SH-SY5Y (cell line): Measurements from ENCODE around the gene LRFN2.

Experiments
- GATA2 ChIP-seq: IDR thresholded peaks from 2 replicates; pipeline ENCODE4 v1.6.1; 2011; ENCODE audit warnings: mild to moderate bottlenecking, low read depth, low read length
- GATA3 ChIP-seq: IDR thresholded peaks from 2 replicates; pipeline ENCODE4 v1.6.1; 2011; ENCODE audit warnings: low read depth, mild to moderate bottlenecking, low read length, moderate library complexity

Gene LRFN2

DNA sequence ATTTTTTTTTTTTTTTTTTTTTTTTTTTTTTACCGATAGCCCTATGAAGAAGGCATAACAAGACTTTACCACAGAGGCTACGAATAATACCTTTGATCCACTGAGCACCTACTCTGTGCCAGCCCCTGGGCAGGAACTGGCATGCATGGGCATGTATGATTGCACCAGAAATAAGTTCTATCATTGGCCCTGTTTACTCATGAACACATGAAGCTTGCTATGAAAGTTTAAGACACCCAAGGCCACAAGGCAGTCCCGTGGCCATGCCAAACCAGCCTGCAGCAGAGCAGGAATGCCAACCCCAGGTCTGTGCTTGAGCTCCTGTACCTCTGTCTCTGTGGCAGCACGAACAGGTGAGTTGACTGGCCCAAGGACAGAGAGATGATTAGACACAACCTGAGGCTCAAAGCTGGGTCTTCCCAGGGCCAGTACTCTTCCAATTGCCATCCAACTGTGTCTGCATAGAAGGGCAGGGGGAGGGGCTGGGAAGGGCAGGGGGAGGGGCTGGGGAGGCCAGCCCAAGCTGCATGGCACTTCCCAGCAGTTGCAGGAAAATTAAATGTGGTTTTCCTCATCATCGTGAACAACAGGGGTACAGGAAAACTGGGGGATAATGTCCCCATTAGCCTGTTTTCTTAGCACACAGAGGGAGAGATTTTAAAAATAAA, 63.5 kb downstream of the LRFN2 start:
- TF ChIP-seq GATA2 (no peak), GATA3 (no peak)

DNA sequence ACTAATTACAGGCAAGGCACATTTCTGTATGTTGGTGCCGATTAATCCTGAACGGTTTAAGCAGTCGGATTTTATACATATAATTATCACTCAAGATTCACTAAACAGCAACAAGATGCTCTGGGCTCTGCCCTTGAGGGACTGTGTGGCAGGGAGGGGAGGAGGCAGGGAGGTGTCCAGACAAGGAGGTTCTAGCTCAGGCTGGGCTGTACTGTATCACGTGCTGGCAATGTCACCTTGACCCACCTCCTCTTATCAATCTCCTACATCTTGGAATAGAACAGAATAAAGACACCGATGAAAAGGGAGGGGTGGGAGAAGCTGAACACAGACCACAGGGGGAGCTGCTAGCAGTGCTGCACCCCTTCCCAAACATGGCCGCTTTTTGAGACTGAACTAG, 65.7 kb downstream of the LRFN2 start:
- TF ChIP-seq GATA3 = no peak
- no peak for TF ChIP-seq GATA2

DNA sequence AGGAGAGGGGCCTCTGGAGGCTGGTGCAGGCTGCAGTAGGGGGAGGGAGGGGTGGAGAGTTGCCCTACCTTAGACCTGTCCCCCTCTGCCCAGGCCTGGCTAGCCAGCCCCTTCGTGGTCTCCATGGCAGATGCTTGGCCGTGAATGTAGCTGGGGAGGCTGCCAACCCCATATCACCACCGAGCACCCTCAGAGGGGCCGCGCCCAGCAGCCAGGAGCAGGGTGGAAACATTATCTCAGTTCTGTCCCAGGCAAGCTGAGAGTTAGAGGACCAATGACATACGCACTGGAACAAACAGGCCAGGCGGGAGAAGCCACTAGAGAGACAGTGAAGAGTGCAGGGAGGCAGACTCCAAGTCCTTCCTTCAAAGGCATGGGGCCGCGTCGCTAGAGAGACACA, 66.5 kb downstream of the LRFN2 start:
- no peak for TF ChIP-seq GATA2

DNA sequence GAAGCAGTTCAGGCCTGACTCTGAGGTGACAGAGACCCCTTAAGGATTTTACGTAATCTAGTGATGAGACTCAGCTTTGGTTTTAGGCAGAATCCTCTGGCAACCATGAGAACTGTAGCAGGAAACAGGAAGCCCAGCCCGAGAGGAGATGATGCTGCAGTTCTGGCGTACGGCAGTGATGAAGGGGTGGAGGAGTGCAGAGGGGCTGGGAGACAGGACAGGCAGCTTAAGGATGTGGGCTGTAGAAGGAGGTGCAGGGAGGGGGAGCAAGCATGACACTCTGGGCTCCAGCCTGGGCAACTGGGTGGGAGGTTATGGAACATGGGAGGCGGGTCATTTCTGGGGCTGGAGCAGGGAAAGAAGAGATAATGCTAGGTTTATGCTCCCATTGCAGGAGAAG, 67.1 kb downstream of the LRFN2 start:
- TF ChIP-seq GATA2 (no peak), GATA3 (no peak)

DNA sequence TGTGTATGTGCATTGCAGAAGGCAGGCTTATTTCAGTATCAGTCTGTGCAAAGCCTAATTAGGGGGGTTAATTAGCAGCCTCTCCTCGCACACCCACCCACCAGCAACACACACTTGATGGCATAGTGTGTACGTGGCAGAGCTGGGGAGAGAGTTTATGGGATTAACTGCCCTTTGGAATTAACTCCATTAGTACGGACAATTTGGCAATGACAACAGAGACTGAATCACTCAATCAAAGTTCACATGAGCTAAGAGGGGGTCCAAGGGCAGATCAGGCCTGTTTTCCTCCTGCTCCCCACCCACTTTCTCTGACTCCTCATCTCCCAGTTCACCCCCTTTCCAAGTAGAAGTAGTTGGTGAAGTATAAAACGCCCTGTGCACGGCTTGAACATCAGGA, 69.5 kb downstream of the LRFN2 start:
- no peak for TF ChIP-seq GATA2
- no peak for TF ChIP-seq GATA3

DNA sequence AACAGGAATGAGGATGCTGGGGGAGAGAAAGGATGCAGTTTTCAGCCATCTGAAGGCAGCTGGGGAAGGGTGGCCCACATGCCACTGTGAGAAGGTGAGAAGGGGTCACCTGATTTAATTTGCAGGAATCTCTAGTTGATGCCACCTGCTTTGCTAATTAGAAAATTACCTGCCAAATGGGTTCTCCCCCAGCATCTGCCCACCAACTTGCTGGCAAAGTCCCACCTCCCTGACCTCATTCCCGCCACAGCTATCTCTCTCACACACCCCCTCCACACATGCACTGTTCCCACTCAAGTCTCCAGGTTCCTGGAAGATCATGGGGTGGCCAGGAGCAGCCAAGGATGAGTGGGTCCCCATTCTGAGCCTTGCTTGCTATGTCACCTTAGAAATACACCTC, 70.7 kb downstream of the LRFN2 start:
- TF ChIP-seq GATA2 (no peak), GATA3 (no peak)

DNA sequence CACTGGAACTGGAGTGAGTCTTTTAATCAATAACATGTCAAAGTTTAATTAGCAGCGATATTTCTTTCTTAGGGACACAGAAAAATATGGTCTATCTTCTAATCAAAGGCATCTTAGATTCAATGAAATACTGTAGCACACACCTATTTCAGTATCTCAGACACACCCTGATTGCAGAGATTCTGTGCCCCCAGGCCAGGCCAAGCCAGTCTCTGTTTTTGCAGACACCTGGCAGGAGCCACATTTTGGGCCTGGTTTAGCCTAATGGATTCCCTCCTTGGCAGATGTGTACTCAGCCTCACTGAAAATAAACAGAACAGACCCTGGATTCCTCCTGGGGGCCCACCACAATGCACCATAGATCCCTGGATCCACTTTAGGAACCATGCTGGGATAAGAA, 74.8 kb downstream of the LRFN2 start:
- peak; percentile 66 for TF ChIP-seq GATA3
- peak; percentile 86 for TF ChIP-seq GATA2

DNA sequence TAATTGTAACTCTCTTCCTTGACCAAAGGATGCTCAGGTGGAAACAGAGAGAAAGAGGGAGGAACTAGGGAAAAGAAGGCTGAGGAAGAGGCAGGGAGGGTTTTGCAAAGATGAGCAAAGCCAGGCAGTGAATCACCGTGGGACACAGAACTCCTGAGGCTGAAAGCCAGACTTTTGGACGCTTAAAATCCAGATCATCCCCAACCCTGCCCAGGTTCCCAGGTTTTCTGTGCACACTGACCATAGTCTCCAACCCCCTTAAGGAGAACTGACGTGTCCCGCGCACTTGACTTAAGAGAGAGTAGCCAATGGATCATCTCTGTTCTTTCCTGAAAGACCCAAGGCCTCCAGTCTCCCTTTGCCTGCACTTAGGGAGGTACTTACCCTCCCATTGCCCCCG, 75.3 kb downstream of the LRFN2 start:
- TF ChIP-seq GATA3 = no peak
- TF ChIP-seq GATA2 = no peak

DNA sequence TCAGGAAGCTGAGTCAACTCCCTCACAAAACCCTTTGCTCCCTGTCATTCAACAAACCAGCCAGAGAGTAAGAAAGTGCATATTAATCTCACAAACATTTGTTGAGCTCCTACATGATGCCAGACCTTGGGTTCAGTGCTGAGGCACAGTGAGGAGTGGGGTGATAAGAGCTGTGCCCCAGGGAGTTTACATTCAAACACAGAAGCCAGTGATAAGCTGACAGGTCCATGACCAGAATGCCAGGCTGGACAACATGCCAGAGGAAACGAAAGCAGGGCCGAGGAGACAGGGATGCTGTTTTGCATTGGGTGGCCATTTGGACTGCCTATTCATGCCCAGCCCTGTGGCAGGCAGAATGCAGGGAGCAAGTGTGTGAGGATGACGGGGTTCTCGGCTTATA, 76.7 kb downstream of the LRFN2 start:
- peak; percentile 85 for TF ChIP-seq GATA2
- TF ChIP-seq GATA3 = no peak

DNA sequence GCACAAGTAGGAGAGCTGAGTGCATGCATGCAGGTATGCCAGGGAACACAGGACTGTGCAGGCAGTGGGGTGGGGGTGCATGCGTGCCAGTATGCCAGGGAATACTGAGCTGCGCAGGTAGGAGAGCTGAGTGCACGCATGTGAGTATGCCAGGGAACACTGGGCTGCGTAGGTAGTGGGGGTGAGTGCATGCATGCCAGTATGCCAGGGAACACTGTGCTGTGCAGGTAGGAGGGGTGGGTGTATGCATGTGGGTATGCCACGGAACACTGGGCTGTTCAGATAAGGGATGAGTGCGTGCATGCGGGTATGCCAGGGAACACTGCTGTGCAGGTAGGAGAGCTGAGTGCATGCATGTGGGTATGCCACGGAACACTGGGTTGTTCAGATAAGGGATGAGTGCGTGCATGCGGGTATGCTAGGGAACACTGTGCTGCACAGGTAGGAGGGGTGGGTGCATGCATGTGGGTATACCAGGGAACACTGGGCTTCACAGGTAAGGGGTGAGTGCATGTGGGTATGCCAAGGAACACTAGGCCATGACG, 77.4 kb downstream of the LRFN2 start:
- TF ChIP-seq GATA3 (no peak), GATA2 (no peak)

DNA sequence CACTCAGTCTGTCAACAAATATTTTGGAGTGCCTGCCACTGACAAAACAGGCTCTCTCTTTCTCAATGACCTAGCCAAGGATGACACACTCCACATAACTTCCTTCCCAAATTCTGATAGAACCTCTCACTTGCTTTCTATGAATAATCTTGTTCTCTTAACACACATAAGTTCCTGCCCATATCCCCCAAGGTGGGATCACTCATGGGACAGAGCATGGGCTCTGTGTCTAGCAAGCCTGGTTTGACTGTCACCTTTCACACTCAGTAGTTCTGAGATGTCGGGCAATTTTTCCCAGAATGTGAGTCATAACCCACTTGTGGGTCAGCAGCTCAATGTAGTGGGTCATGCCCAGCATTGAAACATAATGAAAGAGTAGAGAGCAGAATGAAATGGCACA, 78.1 kb downstream of the LRFN2 start:
- TF ChIP-seq GATA3 = no peak
- no peak for TF ChIP-seq GATA2

DNA sequence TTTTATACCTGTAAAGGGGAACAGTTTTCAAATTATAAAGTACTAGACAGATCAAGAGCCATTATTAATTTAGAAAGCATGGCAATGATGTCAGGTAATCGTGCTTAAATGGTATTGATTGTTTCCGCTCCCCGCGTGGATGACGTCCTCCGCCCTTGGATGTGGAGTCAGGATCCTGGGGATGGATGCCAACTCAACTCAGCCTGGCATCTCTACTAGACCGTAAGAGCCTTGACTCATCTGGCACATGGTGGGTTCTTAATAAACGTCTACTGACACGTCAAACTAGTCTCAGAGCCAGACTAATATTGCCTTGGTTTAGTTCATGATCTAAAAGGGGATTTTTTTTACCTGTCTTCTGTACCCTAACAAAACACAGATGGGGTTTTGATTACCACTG, 80.2 kb downstream of the LRFN2 start:
- TF ChIP-seq GATA2 = no peak
- TF ChIP-seq GATA3 = no peak

DNA sequence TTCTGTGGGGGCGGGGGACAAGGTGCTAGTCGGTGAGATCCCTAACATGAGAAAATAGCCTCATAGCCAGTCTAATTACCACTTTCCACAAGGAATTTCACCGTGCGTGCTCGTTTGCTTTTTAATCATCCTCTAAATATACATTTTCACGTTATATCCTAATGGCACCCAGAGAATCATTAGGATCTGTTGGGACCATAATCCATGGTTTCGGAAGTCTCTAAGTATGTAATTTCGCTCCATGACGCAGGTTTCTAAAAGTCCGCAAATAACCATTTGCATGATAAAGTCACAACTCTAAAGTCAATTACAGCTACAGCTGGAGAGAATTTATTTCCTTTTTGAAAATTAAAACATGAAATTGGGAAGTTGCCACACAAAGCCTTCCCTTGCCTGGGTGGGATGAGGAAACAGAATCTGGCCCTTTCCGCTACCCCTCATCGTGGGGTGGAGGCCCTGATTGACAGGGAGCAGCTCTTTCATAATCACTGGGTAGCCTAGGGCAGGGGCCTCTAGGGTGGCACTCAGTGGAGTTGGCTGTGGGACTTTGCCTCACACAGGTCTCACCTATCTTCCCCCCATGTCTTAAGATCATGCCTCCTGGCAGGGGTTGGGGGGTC, 81.9 kb downstream of the LRFN2 start:
- TF ChIP-seq GATA3 (no peak), GATA2 (no peak)

DNA sequence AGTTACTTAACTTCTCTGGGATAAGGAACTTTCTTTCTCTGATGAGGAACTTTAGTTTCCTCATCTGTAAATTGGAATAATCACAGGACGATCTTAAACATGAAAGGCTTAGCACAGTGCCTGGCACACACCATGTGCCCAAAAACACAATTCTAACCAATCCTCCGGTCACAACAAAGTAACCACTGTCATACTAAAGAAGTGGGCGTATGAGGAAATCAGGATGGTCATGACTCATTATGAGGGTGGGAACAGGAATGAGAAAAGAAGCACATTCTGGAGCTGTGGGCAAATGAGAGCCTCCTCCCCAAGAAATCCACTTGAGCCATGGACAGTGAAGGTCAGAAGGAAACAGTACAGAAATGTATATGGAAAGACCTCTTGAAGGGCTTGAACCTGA, 82.9 kb downstream of the LRFN2 start:
- TF ChIP-seq GATA3 (no peak), GATA2 (no peak)

DNA sequence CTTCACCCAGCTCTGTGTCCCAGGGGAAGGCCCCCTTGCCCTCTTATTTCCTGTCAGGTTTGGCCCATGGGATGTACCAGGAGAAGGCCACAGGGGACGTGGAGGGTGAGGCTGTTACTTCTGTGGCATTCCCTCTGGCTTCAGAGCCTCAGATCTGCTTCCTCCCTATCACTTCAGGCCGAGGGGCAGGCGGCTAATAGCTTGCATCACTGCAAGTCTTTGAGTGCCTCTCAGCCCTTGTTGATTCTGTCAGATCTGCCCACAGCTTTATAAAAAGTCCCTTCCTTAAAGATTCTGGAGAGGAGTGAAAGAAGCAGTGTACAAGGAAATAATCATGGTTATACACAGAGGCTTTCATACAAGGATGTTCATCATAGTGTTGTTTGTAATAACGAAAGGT, 86.9 kb downstream of the LRFN2 start:
- TF ChIP-seq GATA3 = no peak
- no peak for TF ChIP-seq GATA2
